Mucosa of gallbladder (tissue), 1 donor: Measurements from ENCODE around the gene NHERF1. TPM values are rescaled to one million over a fixed set of nuclear protein-coding genes. Genes with fewer than 3 reads are reported as not detected.

Experiments used
- DNase-seq: peaks from one replicate; pipeline ENCODE4 v3.0.0-alpha.2; 2020; ENCODE audit warnings: low spot score
- total RNA-seq: library from RNA; stranded (reverse); gene quantifications from one replicate; pipeline ENCODE4 v1.2.1, GENCODE V29; 2021
- donor health status: DM: no; HTN: no; CAD: no.

NHERF1 gene
- total RNA-seq, 1 donor from 2014 or later: 568 TPM

GRCh38 chr17:74768069-74768762, 19.8 kb downstream of the NHERF1 start:
- DNase-seq: peak; percentile 90

- no peak for DNase-seq
Measured at GRCh38 chr17:74768763-74769114, 20.3 kb downstream of the NHERF1 start.

- DNase-seq: no peak
Measured at GRCh38 chr17:74769266-74769855, 20.9 kb downstream of the NHERF1 start.

GRCh38 chr17:74769856-74770497, 21.5 kb downstream of the NHERF1 start:
- no peak for DNase-seq

- DNase-seq: peak; percentile 80
Measured at GRCh38 chr17:74770498-74771318, 22.3 kb downstream of the NHERF1 start.

- no peak for DNase-seq
Measured at GRCh38 chr17:74771319-74771914, 23.0 kb downstream of the NHERF1 start.

DNA sequence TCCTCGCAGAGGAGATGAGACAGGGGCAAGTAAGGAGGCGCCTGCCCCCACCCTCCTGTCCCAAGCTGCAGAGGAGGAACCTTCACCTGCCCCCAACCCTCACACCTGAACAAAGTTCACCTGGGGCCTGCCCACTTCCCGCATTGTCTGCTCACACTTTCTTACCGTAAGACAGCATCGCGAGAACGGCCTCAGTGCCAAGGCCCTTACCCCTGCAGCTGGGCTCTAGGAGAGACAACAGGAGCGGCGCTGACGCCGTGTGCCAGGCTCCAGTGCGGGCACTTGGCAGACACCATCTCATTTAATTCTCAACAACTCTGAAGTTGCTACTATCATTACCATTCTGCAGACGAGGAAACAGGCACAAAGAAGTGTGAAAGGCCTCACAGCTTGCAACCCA, 23.6 kb downstream of the NHERF1 start:
- DNase-seq: no peak

DNA sequence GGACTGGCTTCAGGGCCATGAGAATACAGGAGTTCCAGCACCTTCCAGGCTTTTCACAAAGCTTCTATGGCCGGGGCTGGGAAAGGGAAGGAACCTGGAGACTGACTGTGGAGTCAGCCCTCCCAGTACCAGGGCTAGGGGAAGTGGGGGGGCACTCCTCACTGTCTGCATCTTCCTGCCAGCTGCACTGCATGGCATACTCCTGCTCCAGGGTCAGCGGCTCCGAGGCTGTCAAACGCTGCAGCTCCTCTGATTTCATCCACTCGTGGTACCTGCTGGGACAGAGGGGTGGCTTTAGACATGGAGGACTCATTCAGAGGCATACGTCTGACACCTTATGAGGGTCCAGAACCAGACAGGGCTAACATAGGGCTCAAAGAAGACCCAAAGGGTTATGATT, 25.0 kb downstream of the NHERF1 start:
- DNase-seq: no peak

DNA sequence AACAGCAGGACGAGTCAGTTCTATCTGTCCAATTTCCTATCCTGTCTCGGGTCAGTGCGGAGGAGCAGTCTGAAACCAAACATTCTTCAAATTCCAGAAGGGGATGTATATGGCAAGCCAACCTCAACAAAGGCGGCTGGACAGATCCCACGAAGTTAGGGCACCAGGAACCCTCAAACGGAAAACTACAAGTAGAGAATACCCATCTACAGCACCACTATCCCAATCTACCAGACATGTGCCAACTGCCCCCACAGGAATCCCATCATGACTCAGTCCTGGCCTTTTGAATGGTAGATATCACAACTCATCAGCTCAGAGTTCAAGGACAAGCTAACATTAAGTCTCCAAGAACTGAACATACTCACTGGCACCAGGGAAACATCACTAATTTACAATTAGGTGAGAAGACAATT, 25.5 kb downstream of the NHERF1 start:
- no peak for DNase-seq

DNA sequence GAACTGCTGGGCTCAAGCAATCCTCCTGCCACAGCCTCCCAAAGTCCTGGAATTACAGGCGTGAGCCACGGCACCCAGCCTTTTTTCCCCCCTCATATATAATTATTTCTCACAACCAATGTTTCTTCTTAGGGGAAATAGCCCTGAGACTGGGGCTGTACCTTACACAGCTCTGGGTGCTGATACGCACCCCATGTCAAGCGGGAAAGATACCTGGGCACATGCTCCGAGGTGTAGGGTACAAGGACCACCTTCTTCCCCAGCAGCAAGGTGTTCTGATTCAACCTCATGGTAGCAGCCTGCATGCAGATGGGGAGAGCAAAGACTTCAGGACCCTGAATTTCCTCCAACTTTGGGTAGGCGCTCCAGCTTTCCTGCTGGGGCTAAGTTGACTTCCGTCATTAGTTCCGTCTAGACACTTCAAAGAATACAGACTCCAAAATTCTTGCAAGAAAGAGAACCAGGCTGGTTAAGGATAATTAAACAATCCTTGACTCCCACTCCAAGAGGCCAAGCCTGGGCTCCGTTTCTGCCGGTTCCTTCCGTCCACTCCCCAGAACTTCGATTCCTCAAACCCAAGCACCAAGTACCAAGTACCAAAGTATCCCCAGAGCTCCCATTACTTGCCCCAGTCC, 27.1 kb downstream of the NHERF1 start:
- no peak for DNase-seq

GRCh38 chr17:74776044-74776962, 27.9 kb downstream of the NHERF1 start, which contains the start of gene NAT9:
TSS of gene NAT9 (minus strand) at chr17:74776345. CDS start at chr17:74775698, 647 bp downstream.
- DNase-seq: peak; percentile 97

DNA sequence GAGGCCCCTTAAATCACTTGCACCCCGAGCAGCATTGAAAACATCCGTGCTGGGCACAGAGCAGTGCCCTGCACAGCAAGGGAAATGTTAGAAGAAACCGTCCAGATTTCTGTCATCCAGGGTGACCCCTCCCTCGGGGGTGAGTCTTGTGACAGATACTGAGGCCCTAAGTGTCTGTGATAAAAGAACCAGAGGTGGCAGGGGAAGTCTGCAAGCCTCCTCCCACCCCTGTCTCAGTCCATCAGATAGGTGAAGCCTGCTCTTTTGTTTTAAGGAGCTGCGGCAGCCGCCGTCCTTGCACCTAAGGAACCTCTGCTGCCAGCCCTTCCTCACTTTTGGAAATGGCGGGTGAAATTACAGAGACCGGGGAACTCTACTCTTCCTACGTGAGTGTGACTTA, 28.6 kb downstream of the NHERF1 start:
- DNase-seq: no peak

GRCh38 chr17:74777901-74778515, 29.6 kb downstream of the NHERF1 start:
- DNase-seq: no peak

- DNase-seq: no peak
Measured at GRCh38 chr17:74778960-74779359, 30.5 kb downstream of the NHERF1 start.

DNA sequence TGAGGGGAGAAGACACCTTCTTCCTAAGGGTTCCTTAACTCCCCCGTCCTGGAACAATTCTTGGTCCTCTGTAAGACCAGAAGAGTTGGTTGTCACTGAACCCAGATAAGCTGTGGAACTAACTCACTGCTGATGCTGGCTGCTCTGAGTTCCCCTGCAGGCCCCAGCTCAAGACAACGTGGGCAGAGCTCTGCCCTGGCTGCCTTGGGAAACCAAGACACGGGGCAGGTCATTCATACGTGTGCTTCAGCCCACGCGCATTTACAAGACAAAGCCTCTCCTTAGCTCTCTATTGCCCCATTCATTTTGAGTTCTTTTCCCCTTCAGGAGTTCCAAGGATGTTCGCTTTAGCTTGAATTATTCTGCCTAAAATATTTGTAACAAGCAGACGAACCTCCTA, 31.1 kb downstream of the NHERF1 start:
- no peak for DNase-seq

- DNase-seq: peak; percentile 29
Measured at GRCh38 chr17:74779948-74780400, 31.5 kb downstream of the NHERF1 start.

GRCh38 chr17:74780443-74781238, 32.2 kb downstream of the NHERF1 start:
- peak; percentile 34 for DNase-seq

GRCh38 chr17:74782571-74782970, 34.1 kb downstream of the NHERF1 start:
- DNase-seq: no peak
